HEK293 (cell line): Measurements from ENCODE around the gene CACNA1S.
A peak's percentile ranks its signal among the peaks of the same experiment; 100 is the strongest.

Source experiments
- GLI2 ChIP-seq: fragments of 450-650 bp; formaldehyde crosslinking; IDR thresholded peaks from 2 replicates; pipeline ENCODE4; 2017; ENCODE audit warnings: missing biosample characterization, missing genetic modification characterization, low read depth, borderline replicate concordance
- KLF1 ChIP-seq: fragments of 450-650 bp; formaldehyde crosslinking; IDR thresholded peaks from 2 replicates; pipeline ENCODE4 v1.5.1; 2016; ENCODE audit warnings: missing biosample characterization, missing genetic modification characterization
- MEIS1 ChIP-seq: sonication (generic); formaldehyde crosslinking; IDR thresholded peaks from 2 replicates; pipeline ENCODE4 v1.8.1; 2022; ENCODE audit warnings: missing genetic modification reagents, mild to moderate bottlenecking, borderline replicate concordance
- SP2 ChIP-seq: fragments of 450-650 bp; formaldehyde crosslinking; IDR thresholded peaks from 2 replicates; pipeline ENCODE4 v1.5.1; 2016; ENCODE audit warnings: missing biosample characterization, missing genetic modification characterization
- YY2 ChIP-seq: fragments of 450-650 bp; formaldehyde crosslinking; IDR thresholded peaks from 2 replicates; pipeline ENCODE4 v1.5.1; 2016; ENCODE audit warnings: missing biosample characterization, missing genetic modification characterization
- ZBTB21 ChIP-seq: fragments of 450-650 bp; formaldehyde crosslinking; IDR thresholded peaks from 2 replicates; pipeline ENCODE4 v1.5.1; 2017; ENCODE audit warnings: missing biosample characterization, missing genetic modification characterization
- ZBTB8A ChIP-seq: fragments of 450-650 bp; formaldehyde crosslinking; IDR thresholded peaks from 2 replicates; pipeline ENCODE4 v1.5.1; 2016; ENCODE audit warnings: missing biosample characterization, missing genetic modification characterization
- ZEB2 ChIP-seq: fragments of 450-650 bp; formaldehyde crosslinking; IDR thresholded peaks from 2 replicates; pipeline ENCODE4 v1.5.1; 2016; ENCODE audit warnings: missing biosample characterization, missing genetic modification characterization
- ZNF155 ChIP-seq: fragments of 450-650 bp; formaldehyde crosslinking; IDR thresholded peaks from 2 replicates; pipeline ENCODE4 v1.5.1; 2016; ENCODE audit warnings: missing biosample characterization, missing genetic modification characterization
- ZNF16 ChIP-seq: fragments of 450-650 bp; formaldehyde crosslinking; IDR thresholded peaks from 2 replicates; pipeline ENCODE4 v1.5.1; 2016; ENCODE audit warnings: low read depth, missing biosample characterization, missing genetic modification characterization
- ZNF24 ChIP-seq: fragments of 450-650 bp; formaldehyde crosslinking; IDR thresholded peaks from 2 replicates; pipeline ENCODE4 v1.5.1; 2016; ENCODE audit warnings: missing biosample characterization, missing genetic modification characterization
- ZNF37A ChIP-seq: fragments of 450-650 bp; IDR thresholded peaks from 2 replicates; pipeline ENCODE4 v1.5.1; 2018; ENCODE audit warnings: missing biosample characterization, missing genetic modification characterization
- ZNF394 ChIP-seq: fragments of 450-650 bp; formaldehyde crosslinking; IDR thresholded peaks from 2 replicates; pipeline ENCODE4 v1.5.1; 2016; ENCODE audit warnings: missing biosample characterization, missing genetic modification characterization, mild to moderate bottlenecking, moderate library complexity, borderline replicate concordance
- ZNF544 ChIP-seq: fragments of 450-650 bp; formaldehyde crosslinking; IDR thresholded peaks from 2 replicates; pipeline ENCODE4 v1.5.0; 2017; ENCODE audit warnings: missing biosample characterization, missing genetic modification characterization
- ZNF561 ChIP-seq: fragments of 450-650 bp; IDR thresholded peaks from 2 replicates; pipeline ENCODE4 v1.5.1; 2018; ENCODE audit warnings: missing biosample characterization, missing genetic modification characterization, borderline replicate concordance
- ZNF664 ChIP-seq: fragments of 450-650 bp; formaldehyde crosslinking; IDR thresholded peaks from 2 replicates; pipeline ENCODE4 v1.5.1; 2016; ENCODE audit warnings: missing biosample characterization, missing genetic modification characterization
- ZNF776 ChIP-seq: fragments of 450-650 bp; formaldehyde crosslinking; IDR thresholded peaks from 2 replicates; pipeline ENCODE4 v1.5.0; 2017; ENCODE audit warnings: missing biosample characterization, missing genetic modification characterization, borderline replicate concordance
- ZXDB ChIP-seq: fragments of 450-650 bp; formaldehyde crosslinking; IDR thresholded peaks from 2 replicates; pipeline ENCODE4 v1.5.1; 2016; ENCODE audit warnings: missing biosample characterization, missing genetic modification characterization
- TF ChIP-seq, protein P1 (sequence below): sonication (generic); formaldehyde crosslinking; IDR thresholded peaks from 2 replicates; pipeline ENCODE4 v1.8.1; 2022; ENCODE audit warnings: mild to moderate bottlenecking, moderate library complexity, missing genetic modification reagents
- TF ChIP-seq, protein P2 (sequence below): fragments of 450-650 bp; formaldehyde crosslinking; IDR thresholded peaks from 2 replicates; pipeline ENCODE4 v1.5.1; 2017; ENCODE audit warnings: missing biosample characterization, missing genetic modification characterization
- TF ChIP-seq, protein P3 (sequence below): fragments of 450-650 bp; formaldehyde crosslinking; IDR thresholded peaks from 2 replicates; pipeline ENCODE4 v1.5.1; 2016; ENCODE audit warnings: missing biosample characterization, missing genetic modification characterization, borderline replicate concordance
- TF ChIP-seq, protein P4 (sequence below): fragments of 450-650 bp; formaldehyde crosslinking; optimal IDR thresholded peaks from 2 replicates; pipeline ENCODE3; 2016; ENCODE audit warnings: missing biosample characterization, mild to moderate bottlenecking, missing genetic modification characterization
- TF ChIP-seq, protein P5 (sequence below): fragments of 450-650 bp; formaldehyde crosslinking; IDR thresholded peaks from 2 replicates; pipeline ENCODE4 v1.5.1; 2016; ENCODE audit warnings: missing biosample characterization, missing genetic modification characterization
- TF ChIP-seq, protein P6 (sequence below): fragments of 450-650 bp; formaldehyde crosslinking; IDR thresholded peaks from 2 replicates; pipeline ENCODE4 v1.5.1; 2016; ENCODE audit warnings: missing biosample characterization, missing genetic modification characterization
- TF ChIP-seq, protein P7 (sequence below): fragments of 450-650 bp; formaldehyde crosslinking; IDR thresholded peaks from 2 replicates; pipeline ENCODE4 v1.5.1; 2016; ENCODE audit warnings: missing biosample characterization, missing genetic modification characterization

Gene CACNA1S

DNA sequence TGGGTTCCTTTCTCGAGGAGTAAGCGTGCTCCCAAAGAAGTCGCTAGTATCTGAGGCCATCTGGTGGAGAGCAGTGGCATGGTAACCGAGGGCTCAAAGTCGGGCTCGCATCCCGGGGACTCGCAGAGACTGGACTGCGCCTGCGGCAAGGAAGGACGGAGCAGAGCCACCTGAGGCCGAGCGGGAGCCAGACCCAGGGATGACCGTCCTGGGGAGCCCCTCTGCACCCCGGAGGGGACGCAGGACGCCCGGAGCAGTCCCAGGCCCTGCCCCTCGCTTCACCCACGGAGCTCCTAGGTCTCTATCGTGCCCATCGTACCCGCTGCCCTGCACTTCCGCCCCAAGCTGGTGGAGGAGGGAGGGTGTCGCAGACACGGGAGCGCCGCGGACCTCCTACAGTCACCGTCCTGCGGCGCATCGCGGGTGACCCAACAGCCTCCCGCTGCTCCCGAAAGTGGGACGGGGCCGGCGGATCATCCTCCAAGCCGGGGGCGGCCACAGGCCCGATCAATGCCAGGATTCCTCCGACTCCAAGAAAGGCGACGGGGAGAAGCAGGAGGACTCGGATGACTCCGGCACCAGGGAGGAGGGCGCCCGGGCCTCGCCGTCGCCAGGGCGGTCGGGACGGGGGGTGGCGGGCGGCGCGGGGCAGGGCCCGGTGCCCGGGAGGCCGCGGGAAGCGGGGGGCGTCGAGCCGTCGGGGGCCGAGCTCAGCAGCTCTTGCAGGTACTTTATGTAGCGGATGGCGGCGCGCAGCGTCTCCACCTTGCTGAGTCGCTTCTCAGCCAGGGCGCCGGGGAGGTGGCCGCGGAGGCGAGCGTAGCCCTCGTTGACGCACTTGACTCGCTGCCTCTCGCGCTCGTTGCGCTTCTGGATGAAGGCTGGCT, 2.3 kb upstream of the CACNA1S start (continued):
- no peak for TF ChIP-seq ZNF664 (tag by site-specific recombination)
- TF ChIP-seq, protein P1, sequence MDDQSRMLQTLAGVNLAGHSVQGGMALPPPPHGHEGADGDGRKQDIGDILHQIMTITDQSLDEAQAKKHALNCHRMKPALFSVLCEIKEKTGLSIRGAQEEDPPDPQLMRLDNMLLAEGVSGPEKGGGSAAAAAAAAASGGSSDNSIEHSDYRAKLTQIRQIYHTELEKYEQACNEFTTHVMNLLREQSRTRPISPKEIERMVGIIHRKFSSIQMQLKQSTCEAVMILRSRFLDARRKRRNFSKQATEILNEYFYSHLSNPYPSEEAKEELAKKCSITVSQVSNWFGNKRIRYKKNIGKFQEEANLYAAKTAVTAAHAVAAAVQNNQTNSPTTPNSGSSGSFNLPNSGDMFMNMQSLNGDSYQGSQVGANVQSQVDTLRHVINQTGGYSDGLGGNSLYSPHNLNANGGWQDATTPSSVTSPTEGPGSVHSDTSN: no peak
- TF ChIP-seq, protein P2, sequence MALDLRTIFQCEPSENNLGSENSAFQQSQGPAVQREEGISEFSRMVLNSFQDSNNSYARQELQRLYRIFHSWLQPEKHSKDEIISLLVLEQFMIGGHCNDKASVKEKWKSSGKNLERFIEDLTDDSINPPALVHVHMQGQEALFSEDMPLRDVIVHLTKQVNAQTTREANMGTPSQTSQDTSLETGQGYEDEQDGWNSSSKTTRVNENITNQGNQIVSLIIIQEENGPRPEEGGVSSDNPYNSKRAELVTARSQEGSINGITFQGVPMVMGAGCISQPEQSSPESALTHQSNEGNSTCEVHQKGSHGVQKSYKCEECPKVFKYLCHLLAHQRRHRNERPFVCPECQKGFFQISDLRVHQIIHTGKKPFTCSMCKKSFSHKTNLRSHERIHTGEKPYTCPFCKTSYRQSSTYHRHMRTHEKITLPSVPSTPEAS (tag by site-specific recombination): no peak
- no peak for TF ChIP-seq ZNF37A (tag by site-specific recombination)
- TF ChIP-seq GLI2 (tag by site-specific recombination): no peak
- TF ChIP-seq ZEB2 (tag by site-specific recombination): peak; percentile 82
- no peak for TF ChIP-seq ZNF24 (tag by site-specific recombination)
- TF ChIP-seq SP2 (tag by site-specific recombination): no peak
- TF ChIP-seq, protein P3, sequence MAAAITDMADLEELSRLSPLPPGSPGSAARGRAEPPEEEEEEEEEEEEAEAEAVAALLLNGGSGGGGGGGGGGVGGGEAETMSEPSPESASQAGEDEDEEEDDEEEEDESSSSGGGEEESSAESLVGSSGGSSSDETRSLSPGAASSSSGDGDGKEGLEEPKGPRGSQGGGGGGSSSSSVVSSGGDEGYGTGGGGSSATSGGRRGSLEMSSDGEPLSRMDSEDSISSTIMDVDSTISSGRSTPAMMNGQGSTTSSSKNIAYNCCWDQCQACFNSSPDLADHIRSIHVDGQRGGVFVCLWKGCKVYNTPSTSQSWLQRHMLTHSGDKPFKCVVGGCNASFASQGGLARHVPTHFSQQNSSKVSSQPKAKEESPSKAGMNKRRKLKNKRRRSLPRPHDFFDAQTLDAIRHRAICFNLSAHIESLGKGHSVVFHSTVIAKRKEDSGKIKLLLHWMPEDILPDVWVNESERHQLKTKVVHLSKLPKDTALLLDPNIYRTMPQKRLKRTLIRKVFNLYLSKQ: no peak
- TF ChIP-seq KLF1 (tag by site-specific recombination): no peak
- TF ChIP-seq, protein P4, sequence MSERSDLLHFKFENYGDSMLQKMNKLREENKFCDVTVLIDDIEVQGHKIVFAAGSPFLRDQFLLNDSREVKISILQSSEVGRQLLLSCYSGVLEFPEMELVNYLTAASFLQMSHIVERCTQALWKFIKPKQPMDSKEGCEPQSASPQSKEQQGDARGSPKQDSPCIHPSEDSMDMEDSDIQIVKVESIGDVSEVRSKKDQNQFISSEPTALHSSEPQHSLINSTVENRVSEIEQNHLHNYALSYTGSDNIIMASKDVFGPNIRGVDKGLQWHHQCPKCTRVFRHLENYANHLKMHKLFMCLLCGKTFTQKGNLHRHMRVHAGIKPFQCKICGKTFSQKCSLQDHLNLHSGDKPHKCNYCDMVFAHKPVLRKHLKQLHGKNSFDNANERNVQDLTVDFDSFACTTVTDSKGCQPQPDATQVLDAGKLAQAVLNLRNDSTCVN (tag by site-specific recombination): peak; percentile 83
- TF ChIP-seq, protein P5, sequence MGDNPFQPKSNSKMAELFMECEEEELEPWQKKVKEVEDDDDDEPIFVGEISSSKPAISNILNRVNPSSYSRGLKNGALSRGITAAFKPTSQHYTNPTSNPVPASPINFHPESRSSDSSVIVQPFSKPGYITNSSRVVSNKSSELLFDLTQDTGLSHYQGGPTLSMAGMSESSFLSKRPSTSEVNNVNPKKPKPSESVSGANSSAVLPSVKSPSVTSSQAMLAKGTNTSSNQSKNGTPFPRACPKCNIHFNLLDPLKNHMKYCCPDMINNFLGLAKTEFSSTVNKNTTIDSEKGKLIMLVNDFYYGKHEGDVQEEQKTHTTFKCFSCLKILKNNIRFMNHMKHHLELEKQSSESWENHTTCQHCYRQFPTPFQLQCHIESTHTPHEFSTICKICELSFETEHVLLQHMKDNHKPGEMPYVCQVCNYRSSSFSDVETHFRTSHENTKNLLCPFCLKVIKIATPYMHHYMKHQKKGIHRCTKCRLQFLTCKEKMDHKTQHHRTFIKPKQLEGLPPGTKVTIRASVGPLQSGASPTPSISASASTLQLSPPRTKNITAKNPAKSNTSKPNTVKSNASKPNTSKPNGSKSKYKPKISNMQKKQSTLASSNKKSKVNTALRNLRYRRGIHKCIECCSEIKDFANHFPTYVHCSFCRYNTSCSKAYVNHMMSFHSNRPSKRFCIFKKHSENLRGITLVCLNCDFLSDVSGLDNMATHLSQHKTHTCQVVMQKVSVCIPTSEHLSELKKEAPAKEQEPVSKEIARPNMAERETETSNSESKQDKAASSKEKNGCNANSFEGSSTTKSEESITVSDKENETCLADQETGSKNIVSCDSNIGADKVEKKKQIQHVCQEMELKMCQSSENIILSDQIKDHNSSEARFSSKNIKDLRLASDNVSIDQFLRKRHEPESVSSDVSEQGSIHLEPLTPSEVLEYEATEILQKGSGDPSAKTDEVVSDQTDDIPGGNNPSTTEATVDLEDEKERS (tag by site-specific recombination): no peak
- TF ChIP-seq, protein P6, sequence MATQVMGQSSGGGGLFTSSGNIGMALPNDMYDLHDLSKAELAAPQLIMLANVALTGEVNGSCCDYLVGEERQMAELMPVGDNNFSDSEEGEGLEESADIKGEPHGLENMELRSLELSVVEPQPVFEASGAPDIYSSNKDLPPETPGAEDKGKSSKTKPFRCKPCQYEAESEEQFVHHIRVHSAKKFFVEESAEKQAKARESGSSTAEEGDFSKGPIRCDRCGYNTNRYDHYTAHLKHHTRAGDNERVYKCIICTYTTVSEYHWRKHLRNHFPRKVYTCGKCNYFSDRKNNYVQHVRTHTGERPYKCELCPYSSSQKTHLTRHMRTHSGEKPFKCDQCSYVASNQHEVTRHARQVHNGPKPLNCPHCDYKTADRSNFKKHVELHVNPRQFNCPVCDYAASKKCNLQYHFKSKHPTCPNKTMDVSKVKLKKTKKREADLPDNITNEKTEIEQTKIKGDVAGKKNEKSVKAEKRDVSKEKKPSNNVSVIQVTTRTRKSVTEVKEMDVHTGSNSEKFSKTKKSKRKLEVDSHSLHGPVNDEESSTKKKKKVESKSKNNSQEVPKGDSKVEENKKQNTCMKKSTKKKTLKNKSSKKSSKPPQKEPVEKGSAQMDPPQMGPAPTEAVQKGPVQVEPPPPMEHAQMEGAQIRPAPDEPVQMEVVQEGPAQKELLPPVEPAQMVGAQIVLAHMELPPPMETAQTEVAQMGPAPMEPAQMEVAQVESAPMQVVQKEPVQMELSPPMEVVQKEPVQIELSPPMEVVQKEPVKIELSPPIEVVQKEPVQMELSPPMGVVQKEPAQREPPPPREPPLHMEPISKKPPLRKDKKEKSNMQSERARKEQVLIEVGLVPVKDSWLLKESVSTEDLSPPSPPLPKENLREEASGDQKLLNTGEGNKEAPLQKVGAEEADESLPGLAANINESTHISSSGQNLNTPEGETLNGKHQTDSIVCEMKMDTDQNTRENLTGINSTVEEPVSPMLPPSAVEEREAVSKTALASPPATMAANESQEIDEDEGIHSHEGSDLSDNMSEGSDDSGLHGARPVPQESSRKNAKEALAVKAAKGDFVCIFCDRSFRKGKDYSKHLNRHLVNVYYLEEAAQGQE (tag by site-specific recombination): no peak
- TF ChIP-seq ZNF544: no peak
- TF ChIP-seq YY2 (tag by site-specific recombination): no peak
- no peak for TF ChIP-seq ZNF155
- no peak for TF ChIP-seq ZNF16 (tag by site-specific recombination)
- TF ChIP-seq ZBTB8A (tag by site-specific recombination): peak; percentile 51
- TF ChIP-seq, protein P7, sequence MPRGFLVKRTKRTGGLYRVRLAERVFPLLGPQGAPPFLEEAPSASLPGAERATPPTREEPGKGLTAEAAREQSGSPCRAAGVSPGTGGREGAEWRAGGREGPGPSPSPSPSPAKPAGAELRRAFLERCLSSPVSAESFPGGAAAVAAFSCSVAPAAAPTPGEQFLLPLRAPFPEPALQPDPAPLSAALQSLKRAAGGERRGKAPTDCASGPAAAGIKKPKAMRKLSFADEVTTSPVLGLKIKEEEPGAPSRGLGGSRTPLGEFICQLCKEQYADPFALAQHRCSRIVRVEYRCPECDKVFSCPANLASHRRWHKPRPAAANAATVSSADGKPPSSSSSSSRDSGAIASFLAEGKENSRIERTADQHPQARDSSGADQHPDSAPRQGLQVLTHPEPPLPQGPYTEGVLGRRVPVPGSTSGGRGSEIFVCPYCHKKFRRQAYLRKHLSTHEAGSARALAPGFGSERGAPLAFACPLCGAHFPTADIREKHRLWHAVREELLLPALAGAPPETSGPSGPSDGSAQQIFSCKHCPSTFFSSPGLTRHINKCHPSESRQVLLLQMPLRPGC: no peak
- no peak; the same call in 1 of the 2 replicates for TF ChIP-seq ZNF561
- no peak for TF ChIP-seq MEIS1 (CRISPR knock-in tag)
- TF ChIP-seq ZXDB (tag by site-specific recombination): peak; percentile 55; the same call in 1 of the 2 replicates
- TF ChIP-seq ZNF394 (tag by site-specific recombination): no peak
- TF ChIP-seq ZBTB21 (tag by site-specific recombination): no peak
- no peak for TF ChIP-seq ZNF776 (tag by site-specific recombination)
